Measurements from ENCODE around the gene GCNA.

DNA sequence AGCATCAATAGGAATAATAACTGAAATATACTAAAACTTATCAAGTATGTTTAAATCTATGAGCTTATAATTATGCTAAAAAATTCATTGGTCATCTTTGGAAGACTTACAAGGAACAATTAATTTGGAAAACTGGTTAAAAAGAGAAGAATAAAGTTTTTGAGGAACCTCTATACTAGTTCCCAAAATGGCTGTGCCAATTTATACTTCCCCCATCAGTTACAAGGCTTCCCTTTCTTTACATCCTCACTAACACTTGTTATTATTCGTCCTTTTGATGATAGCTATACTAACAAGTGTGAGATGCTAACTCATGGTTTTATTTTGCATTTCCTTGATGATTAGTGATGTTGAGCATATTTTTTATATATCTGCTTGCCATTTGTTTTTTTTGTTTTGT lies 28.3 kb upstream of the GCNA start:
- TF ChIP-seq, protein P1, sequence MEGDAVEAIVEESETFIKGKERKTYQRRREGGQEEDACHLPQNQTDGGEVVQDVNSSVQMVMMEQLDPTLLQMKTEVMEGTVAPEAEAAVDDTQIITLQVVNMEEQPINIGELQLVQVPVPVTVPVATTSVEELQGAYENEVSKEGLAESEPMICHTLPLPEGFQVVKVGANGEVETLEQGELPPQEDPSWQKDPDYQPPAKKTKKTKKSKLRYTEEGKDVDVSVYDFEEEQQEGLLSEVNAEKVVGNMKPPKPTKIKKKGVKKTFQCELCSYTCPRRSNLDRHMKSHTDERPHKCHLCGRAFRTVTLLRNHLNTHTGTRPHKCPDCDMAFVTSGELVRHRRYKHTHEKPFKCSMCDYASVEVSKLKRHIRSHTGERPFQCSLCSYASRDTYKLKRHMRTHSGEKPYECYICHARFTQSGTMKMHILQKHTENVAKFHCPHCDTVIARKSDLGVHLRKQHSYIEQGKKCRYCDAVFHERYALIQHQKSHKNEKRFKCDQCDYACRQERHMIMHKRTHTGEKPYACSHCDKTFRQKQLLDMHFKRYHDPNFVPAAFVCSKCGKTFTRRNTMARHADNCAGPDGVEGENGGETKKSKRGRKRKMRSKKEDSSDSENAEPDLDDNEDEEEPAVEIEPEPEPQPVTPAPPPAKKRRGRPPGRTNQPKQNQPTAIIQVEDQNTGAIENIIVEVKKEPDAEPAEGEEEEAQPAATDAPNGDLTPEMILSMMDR (IDR thresholded peaks at IDR 0.05), result no peak
- no peak for TF ChIP-seq POLR2A (IDR thresholded peaks at IDR 0.05)

Data from uterus (tissue), 2 donors.